Retinal pigment epithelial cell (primary cell): ENCODE data around the gene MED12L.
A peak's percentile ranks its signal among the peaks of the same experiment; 100 is the strongest.
"Not testable (repeated sequence)": the region's sequence is repeated elsewhere in the genome, so short reads cannot be mapped to it uniquely, and the experiment has no call there.

Experiments
- DNase-seq: peaks from one replicate; pipeline ENCODE4 v3.0.0-alpha.2; 2010; ENCODE audit warnings: low read depth
- H3K4me3 ChIP-seq: 2 replicates; pipeline ENCODE4 v1.5.1; 2011; ENCODE audit warnings: mild to moderate bottlenecking, low read length, control low read depth, moderate library complexity
- TF ChIP-seq, protein P1 (sequence below): conservative IDR thresholded peaks from 2 replicates; pipeline ENCODE4 v1.5.1; 2011; ENCODE audit warnings: low read depth, low read length, control low read depth, inconsistent platforms

MED12L gene

DNA sequence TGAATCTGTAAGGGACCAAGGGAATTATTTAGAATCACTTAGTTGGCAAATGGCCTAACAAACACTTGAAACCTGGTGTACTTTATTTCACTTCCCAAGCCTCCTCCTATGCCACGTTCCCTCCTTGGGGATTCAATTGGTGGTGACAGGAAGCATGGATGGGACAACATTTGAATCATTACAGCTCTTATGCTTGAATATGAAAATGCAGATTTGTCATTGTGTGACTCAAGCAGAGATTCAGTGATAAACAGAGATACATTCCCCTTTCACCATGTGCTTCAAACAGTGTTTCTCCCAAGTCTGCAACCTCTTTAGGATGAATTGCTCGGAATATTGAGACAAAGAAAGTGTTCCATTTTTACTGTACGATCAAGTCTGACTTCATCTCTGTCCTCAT lies 32.7 kb upstream of the MED12L start:
- no peak overlapping the region for H3K4me3 ChIP-seq
- no peak for DNase-seq
- TF ChIP-seq, protein P1, sequence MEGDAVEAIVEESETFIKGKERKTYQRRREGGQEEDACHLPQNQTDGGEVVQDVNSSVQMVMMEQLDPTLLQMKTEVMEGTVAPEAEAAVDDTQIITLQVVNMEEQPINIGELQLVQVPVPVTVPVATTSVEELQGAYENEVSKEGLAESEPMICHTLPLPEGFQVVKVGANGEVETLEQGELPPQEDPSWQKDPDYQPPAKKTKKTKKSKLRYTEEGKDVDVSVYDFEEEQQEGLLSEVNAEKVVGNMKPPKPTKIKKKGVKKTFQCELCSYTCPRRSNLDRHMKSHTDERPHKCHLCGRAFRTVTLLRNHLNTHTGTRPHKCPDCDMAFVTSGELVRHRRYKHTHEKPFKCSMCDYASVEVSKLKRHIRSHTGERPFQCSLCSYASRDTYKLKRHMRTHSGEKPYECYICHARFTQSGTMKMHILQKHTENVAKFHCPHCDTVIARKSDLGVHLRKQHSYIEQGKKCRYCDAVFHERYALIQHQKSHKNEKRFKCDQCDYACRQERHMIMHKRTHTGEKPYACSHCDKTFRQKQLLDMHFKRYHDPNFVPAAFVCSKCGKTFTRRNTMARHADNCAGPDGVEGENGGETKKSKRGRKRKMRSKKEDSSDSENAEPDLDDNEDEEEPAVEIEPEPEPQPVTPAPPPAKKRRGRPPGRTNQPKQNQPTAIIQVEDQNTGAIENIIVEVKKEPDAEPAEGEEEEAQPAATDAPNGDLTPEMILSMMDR = no peak

DNA sequence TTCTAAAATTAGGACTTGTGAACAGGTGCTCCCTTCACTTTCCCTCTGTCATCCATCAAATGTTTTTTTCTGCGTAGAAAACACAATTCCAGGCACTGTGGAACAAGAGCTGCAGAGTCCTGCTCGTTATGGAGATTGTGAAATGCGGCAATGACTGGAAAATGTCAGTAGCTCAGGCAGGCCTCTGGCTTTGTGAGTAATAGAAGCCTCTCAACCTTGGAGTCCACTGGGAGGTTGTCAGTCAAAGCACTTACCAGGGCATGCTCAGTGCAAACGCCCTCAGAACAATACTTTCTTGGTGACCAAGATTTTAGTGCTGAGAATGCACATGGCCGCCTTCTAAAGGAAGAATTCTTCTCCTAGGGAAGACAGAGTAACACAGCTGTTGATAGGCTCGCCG lies 26.7 kb upstream of the MED12L start:
- TF ChIP-seq, protein P1 = no peak
- no peak for DNase-seq
- no peak overlapping the region for H3K4me3 ChIP-seq

DNA sequence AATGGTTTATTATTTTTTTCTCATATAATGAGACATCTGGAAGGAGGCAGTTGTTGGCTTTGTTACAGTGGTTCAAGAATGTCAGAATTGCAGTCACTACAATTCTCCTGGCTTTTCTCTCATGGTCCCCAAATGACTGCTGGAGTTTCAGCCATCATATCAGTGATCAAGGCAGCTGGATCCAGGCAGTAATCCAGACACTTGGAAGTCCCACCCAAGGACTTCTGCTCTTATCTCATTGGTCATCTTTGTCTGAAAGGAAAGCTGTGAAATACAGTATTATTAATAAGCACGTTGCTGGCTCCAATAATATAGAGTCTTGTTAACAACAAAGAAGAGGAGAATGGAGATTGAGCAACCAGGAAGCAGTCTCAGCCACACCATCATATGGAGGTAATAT lies 22.9 kb upstream of the MED12L start:
- no peak overlapping the region for H3K4me3 ChIP-seq
- TF ChIP-seq, protein P1 = no peak
- DNase-seq = no peak

DNA sequence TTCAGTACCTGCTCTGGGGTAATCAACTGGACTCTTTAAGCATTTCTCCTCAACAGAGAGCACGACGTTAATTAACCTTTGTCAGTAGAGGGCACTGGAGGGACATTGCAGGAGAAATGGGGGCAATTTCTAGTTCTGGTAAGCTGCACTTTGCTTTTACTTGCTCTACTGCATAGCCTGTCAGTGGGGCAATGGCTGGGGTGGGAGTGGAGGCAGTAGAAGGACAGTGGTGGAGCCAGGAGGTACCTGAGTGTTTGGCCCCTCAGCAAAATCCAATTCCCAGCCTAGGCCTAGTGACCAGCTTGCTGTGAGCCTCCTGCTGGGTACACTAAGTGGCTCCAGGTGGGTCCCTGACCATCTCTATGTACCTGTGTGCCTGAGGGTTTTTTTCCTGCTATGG lies 18.3 kb upstream of the MED12L start:
- H3K4me3 ChIP-seq = no peak overlapping the region
- DNase-seq = no peak
- TF ChIP-seq, protein P1 = peak; percentile 27

DNA sequence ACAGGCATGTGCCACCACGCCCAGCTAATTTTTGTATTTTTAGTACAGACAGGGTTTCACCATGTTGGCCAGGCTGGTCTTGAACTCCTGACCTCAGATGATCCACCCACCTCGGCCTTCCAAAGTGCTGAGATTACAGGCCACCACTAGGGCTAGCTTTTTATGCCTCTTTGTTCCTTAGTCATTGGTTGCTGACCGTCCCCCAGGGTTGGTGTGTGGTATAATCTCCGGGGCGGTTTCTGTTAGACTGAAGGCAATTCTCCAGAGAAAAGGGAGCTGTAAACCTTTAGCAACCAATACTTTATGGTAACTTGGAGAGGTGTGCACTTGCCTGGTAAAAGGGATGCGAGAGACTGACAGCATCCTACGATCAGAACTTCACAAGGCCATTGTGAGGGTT lies 12.6 kb upstream of the MED12L start:
- not testable (repeated sequence) for DNase-seq

DNA sequence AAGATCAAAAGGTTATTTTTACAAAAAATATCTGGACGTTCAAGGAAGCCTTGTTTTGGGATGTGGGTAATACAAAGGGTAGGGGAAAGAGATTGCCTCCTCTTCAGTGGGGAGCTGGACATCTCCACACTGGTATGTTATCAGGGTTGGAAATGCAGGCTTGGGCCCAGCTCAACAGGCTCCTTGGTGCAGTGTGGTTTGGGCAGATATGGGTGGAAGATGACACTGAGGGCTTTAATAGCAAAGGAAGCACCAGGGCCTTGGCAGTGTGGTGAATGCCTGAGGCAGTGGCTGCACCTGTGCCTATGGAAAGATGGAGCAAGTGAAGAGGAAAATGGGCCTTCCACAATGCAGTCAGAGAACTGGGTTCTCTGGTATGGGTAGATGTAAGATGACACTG lies 11.2 kb upstream of the MED12L start:
- no peak for DNase-seq
- H3K4me3 ChIP-seq = no peak overlapping the region
- TF ChIP-seq, protein P1 = no peak

More for the DNA sequence above, 12.6 kb upstream of the MED12L start:
- H3K4me3 ChIP-seq = not testable (repeated sequence)

DNA sequence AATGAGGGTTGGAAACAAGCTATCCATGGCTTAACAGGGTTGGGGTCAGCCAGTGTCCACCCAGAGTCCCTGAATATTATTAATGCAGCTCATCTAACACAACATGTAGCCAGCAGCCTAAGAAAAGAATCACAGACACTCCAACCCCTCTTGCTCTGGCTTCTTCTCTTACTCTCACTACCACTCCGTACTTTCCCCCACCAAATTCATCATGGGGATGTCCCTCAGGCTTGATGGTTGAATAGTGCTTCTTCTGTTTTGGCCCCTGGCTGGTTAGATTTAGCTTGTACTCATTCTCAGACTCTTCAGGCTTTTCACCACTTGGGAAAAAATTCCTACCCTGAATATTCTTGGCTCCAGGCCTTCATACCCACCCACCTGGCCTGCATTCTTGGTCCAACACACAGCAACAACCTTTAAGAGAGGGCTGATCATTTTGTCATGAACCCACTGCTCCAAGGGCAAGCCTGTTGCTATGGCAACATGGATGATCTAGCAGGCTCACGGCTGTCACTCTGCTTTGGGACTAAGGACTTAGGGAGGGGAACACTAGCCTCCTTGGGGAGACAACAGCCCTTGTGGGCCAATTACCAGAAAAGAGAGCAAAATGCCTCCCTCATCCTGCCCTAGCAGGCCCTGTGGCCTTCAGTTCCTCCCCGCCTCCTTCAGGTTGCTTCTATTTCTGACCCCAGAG lies 9.4 kb upstream of the MED12L start:
- DNase-seq = no peak
- TF ChIP-seq, protein P1 = no peak
- no peak overlapping the region for H3K4me3 ChIP-seq
